ENCODE data around the gene LONRF2.

Gene LONRF2

GRCh38 chr2:100359576-100359975, 37.3 kb upstream of the LONRF2 start:
- no peak overlapping the region for H3K18ac ChIP-seq (ENCODE audit: low read depth in 1 of 2, low read length in 2 of 2)

DNA sequence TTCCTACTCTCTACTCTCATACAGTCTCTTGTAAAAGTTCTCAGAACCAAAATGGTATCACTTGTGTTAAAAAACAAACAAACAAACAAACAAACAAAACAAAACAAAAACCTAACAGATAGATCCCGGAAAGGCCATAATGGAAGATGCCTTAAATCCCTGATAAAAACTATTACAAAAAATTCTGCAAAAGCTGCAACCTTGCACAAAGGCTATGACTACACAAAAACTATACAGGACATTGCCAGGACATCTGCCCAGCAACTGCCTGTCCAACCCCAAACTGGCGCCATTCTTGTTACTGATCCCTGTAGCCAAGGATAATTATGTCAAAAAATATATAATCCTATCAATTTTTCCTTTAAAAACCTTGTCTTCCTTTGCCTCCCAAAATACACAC, 36.3 kb upstream of the LONRF2 start:
- Histone ChIP-seq H2BK12ac (ENCODE audit: low read length in 2 of 2) (no peak overlapping the region), H3K18ac (ENCODE audit: low read depth in 1 of 2, low read length in 2 of 2) (no peak overlapping the region), H3K79me1 (replicated peaks; ENCODE audit: low read length, poor library complexity, severe bottlenecking) (no peaks in the 10 kb centered on the region), H4K91ac (ENCODE audit: low read length) (no peak overlapping the region), H3K23ac (ENCODE audit: low read length in 2 of 2) (no peak overlapping the region), H3K9ac (ENCODE audit: low read length) (no peak overlapping the region), H4K8ac (ENCODE audit: low read length) (no peak overlapping the region), H3K9me3 (ENCODE audit: control insufficient read depth, low read length) (peaks cover 4% of the 10 kb centered on the region), H3K4me3 (ENCODE audit: insufficient read depth in 1 of 2, low read depth in 1 of 2, low read length in 2 of 2) (no peak overlapping the region), H2BK5ac (ENCODE audit: low read depth, low read length, poor library complexity, severe bottlenecking) (no peak overlapping the region), H2BK15ac (ENCODE audit: low read depth, poor library complexity, severe bottlenecking) (no peak overlapping the region), H3K14ac (ENCODE audit: low read length in 2 of 2) (no peak overlapping the region), H2AFZ (ENCODE audit: low read depth, low read length) (no peak overlapping the region), H2BK120ac (ENCODE audit: low read depth, low read length) (no peak overlapping the region), H3K4me2 (ENCODE audit: low read length, poor library complexity, severe bottlenecking) (no peak overlapping the region), H3K4ac (ENCODE audit: low read depth in 1 of 2, low read length in 2 of 2) (no peak overlapping the region), H3K27me3 (ENCODE audit: control insufficient read depth in 1 of 2, insufficient read depth in 1 of 2, low read length in 2 of 2) (peaks cover 0 to 4% of the 10 kb centered on the region in 2 experiments), H3K27ac (ENCODE audit: low read length, poor library complexity, severe bottlenecking) (no peak overlapping the region), H3K36me3 (ENCODE audit: control insufficient read depth in 1 of 2, insufficient read depth in 2 of 2, low read depth in 1 of 2, low read length in 2 of 2) (no peaks in the 10 kb centered on the region), H2AK5ac (ENCODE audit: low read length, severe bottlenecking) (no peak overlapping the region), H3K4me1 (ENCODE audit: control insufficient read depth, insufficient read depth, low read depth, low read length) (no peaks in the 10 kb centered on the region)
- no peak for DNase-seq
- WGBS: 93% methylated on average over 2 of the region's 2 CpGs

More at GRCh38 chr2:100359576-100359975, 37.3 kb upstream of the LONRF2 start:
- Histone ChIP-seq H2BK120ac (ENCODE audit: low read depth, low read length) (no peak overlapping the region), H3K27me3 (ENCODE audit: control insufficient read depth in 1 of 2, insufficient read depth in 1 of 2, low read length in 2 of 2) (peaks cover 0 to 4% of the 10 kb centered on the region in 2 experiments), H2AK5ac (ENCODE audit: low read length, severe bottlenecking) (no peak overlapping the region), H3K4me2 (ENCODE audit: low read length, poor library complexity, severe bottlenecking) (no peak overlapping the region), H2AFZ (ENCODE audit: low read depth, low read length) (no peak overlapping the region), H3K23ac (ENCODE audit: low read length in 2 of 2) (no peak overlapping the region), H3K14ac (ENCODE audit: low read length in 2 of 2) (no peak overlapping the region), H3K9ac (ENCODE audit: low read length) (no peak overlapping the region), H4K8ac (ENCODE audit: low read length) (no peak overlapping the region), H2BK5ac (ENCODE audit: low read depth, low read length, poor library complexity, severe bottlenecking) (no peak overlapping the region), H3K4ac (ENCODE audit: low read depth in 1 of 2, low read length in 2 of 2) (no peak overlapping the region), H4K91ac (ENCODE audit: low read length) (no peak overlapping the region), H3K79me1 (replicated peaks; ENCODE audit: low read length, poor library complexity, severe bottlenecking) (no peaks in the 10 kb centered on the region), H2BK12ac (ENCODE audit: low read length in 2 of 2) (no peak overlapping the region), H3K27ac (ENCODE audit: low read length, poor library complexity, severe bottlenecking) (no peak overlapping the region), H3K9me3 (ENCODE audit: control insufficient read depth, low read length) (peaks cover 4% of the 10 kb centered on the region), H3K4me3 (ENCODE audit: insufficient read depth in 1 of 2, low read depth in 1 of 2, low read length in 2 of 2) (no peak overlapping the region), H3K36me3 (ENCODE audit: control insufficient read depth in 1 of 2, insufficient read depth in 2 of 2, low read depth in 1 of 2, low read length in 2 of 2) (no peaks in the 10 kb centered on the region), H2BK15ac (ENCODE audit: low read depth, poor library complexity, severe bottlenecking) (no peak overlapping the region), H3K4me1 (ENCODE audit: control insufficient read depth, insufficient read depth, low read depth, low read length) (no peaks in the 10 kb centered on the region)
- DNase-seq: peak; percentile 29

GRCh38 chr2:100352521-100352920, 30.2 kb upstream of the LONRF2 start:
- Histone ChIP-seq H2BK15ac (ENCODE audit: low read depth, poor library complexity, severe bottlenecking) (no peak overlapping the region), H2BK12ac (ENCODE audit: low read length in 2 of 2) (no peak overlapping the region), H3K36me3 (ENCODE audit: control insufficient read depth in 1 of 2, insufficient read depth in 2 of 2, low read depth in 1 of 2, low read length in 2 of 2) (no peaks in the 10 kb centered on the region), H3K27ac (ENCODE audit: low read length, poor library complexity, severe bottlenecking) (no peak overlapping the region), H4K8ac (ENCODE audit: low read length) (no peak overlapping the region), H3K18ac (ENCODE audit: low read depth in 1 of 2, low read length in 2 of 2) (no peak overlapping the region), H3K4me1 (ENCODE audit: control insufficient read depth, insufficient read depth, low read depth, low read length) (peaks cover 8% of the 10 kb centered on the region), H3K9ac (ENCODE audit: low read length) (no peak overlapping the region), H3K4ac (ENCODE audit: low read depth in 1 of 2, low read length in 2 of 2) (no peak overlapping the region), H2BK5ac (ENCODE audit: low read depth, low read length, poor library complexity, severe bottlenecking) (no peak overlapping the region), H3K9me3 (ENCODE audit: control insufficient read depth, low read length) (peaks cover 5% of the 10 kb centered on the region), H2AK5ac (ENCODE audit: low read length, severe bottlenecking) (no peak overlapping the region), H2BK120ac (ENCODE audit: low read depth, low read length) (no peak overlapping the region), H3K14ac (ENCODE audit: low read length in 2 of 2) (no peak overlapping the region), H3K79me1 (replicated peaks; ENCODE audit: low read length, poor library complexity, severe bottlenecking) (no peaks in the 10 kb centered on the region), H2AFZ (ENCODE audit: low read depth, low read length) (no peak overlapping the region), H3K23ac (ENCODE audit: low read length in 2 of 2) (no peak overlapping the region), H4K91ac (ENCODE audit: low read length) (no peak overlapping the region), H3K4me3 (ENCODE audit: insufficient read depth in 1 of 2, low read depth in 1 of 2, low read length in 2 of 2) (no peak overlapping the region), H3K27me3 (ENCODE audit: control insufficient read depth in 1 of 2, insufficient read depth in 1 of 2, low read length in 2 of 2) (peaks cover 0 to 5% of the 10 kb centered on the region in 2 experiments), H3K4me2 (ENCODE audit: low read length, poor library complexity, severe bottlenecking) (no peak overlapping the region)
- DNase-seq: no peak
- WGBS: 80% methylated on average over 5 of the region's 7 CpGs

DNA sequence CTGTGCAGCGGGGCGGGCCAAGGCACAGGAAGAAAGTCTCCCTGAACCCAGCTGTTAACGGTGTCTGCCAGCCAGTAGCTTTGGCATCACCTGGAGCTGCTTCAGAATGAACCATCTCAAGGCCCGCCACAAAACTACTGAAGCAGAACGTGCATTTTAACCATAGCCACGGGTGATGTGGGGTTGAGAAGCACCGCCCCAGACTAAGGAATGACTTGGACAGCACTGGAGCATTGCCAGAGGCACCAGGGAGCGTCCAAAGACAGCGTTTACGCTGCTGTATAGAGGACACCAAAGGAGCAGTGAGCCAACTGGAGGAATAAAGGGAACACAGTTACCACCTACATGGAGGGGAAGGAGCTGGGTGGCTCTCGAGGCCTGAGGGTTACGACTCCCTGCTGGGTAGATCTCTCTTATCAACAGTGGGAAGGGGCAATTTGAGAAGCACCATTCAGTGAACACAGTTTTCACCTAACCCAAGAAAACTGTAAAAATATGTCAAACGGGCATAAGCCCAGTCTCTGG, 28.4 kb upstream of the LONRF2 start:
- no peak overlapping the region for H3K4me2 ChIP-seq (ENCODE audit: low read length, poor library complexity, severe bottlenecking)
- no peaks in the 10 kb centered on the region for H3K36me3 ChIP-seq (ENCODE audit: control insufficient read depth in 1 of 2, insufficient read depth in 2 of 2, low read depth in 1 of 2, low read length in 2 of 2)
- H3K79me1 ChIP-seq (replicated peaks; ENCODE audit: low read length, poor library complexity, severe bottlenecking): no peaks in the 10 kb centered on the region
- no peak overlapping the region for H2AK5ac ChIP-seq (ENCODE audit: low read length, severe bottlenecking)
- peaks cover 5% of the 10 kb centered on the region for H3K9me3 ChIP-seq (ENCODE audit: control insufficient read depth, low read length)
- H4K91ac ChIP-seq (ENCODE audit: low read length): no peak overlapping the region
- H3K18ac ChIP-seq (ENCODE audit: low read depth in 1 of 2, low read length in 2 of 2): no peak overlapping the region
- H4K8ac ChIP-seq (ENCODE audit: low read length): no peak overlapping the region
- H2BK120ac ChIP-seq (ENCODE audit: low read depth, low read length): no peak overlapping the region
- 87% methylated on average over 11 of the region's 13 CpGs for WGBS
- no peak overlapping the region for H2BK5ac ChIP-seq (ENCODE audit: low read depth, low read length, poor library complexity, severe bottlenecking)
- no peak for DNase-seq
- peaks cover 12% of the 10 kb centered on the region for H3K4me1 ChIP-seq (ENCODE audit: control insufficient read depth, insufficient read depth, low read depth, low read length)
- H2BK12ac ChIP-seq (ENCODE audit: low read length in 2 of 2): no peak overlapping the region
- H3K23ac ChIP-seq (ENCODE audit: low read length in 2 of 2): no peak overlapping the region
- no peak overlapping the region for H3K9ac ChIP-seq (ENCODE audit: low read length)
- H2AFZ ChIP-seq (ENCODE audit: low read depth, low read length): no peak overlapping the region
- no peak overlapping the region for H3K27ac ChIP-seq (ENCODE audit: low read length, poor library complexity, severe bottlenecking)
- peaks cover 0 to 8% of the 10 kb centered on the region in 2 experiments for H3K27me3 ChIP-seq (ENCODE audit: control insufficient read depth in 1 of 2, insufficient read depth in 1 of 2, low read length in 2 of 2)
- no peak overlapping the region for H2BK15ac ChIP-seq (ENCODE audit: low read depth, poor library complexity, severe bottlenecking)
- no peak overlapping the region for H3K4me3 ChIP-seq (ENCODE audit: insufficient read depth in 1 of 2, low read depth in 1 of 2, low read length in 2 of 2)
- H3K14ac ChIP-seq (ENCODE audit: low read length in 2 of 2): no peak overlapping the region
- H3K4ac ChIP-seq (ENCODE audit: low read depth in 1 of 2, low read length in 2 of 2): no peak overlapping the region

Measured in mesenchymal stem cell (in vitro differentiated cells and primary cell).